OCI-LY3 (cell line): ENCODE data around the gene NCBP1.

Experiments used
- H2AFZ ChIP-seq: fragments of 200-600, 300-600 bp; shearing (Covaris generic); 2 replicates; pipeline ENCODE4 v1.6.0; 2014; ENCODE audit warnings: antibody characterized with exemption, low read depth, low read length
- H3K27ac ChIP-seq: fragments of 200-600, 300-600 bp; sonication (generic); 2 replicates; pipeline ENCODE4 v1.5.1; 2014; ENCODE audit warnings: mild to moderate bottlenecking, low read length, moderate library complexity, mixed read lengths
- H3K27me3 ChIP-seq: fragments of 200-600, 300-600 bp; sonication (generic); 2 replicates; pipeline ENCODE4 v1.6.1; 2014; ENCODE audit warnings: low read depth, low read length, mixed read lengths
- H3K36me3 ChIP-seq: fragments of 200-600, 300-600 bp; sonication (generic); replicated peaks from 2 replicates; pipeline ENCODE3; 2014; ENCODE audit warnings: low read depth, low read length, mixed read lengths
- H3K4me1 ChIP-seq: fragments of 300-600, 200-600 bp; sonication (generic); 2 replicates; pipeline ENCODE4 v1.6.1; 2014; ENCODE audit warnings: low read length, mixed read lengths
- H3K4me2 ChIP-seq: fragments of 200-600, 300-600 bp; sonication (generic); 2 replicates; pipeline ENCODE4 v1.6.1; 2014; ENCODE audit warnings: low read length, mixed read lengths
- H3K4me3 ChIP-seq: fragments of 300-600, 200-600 bp; sonication (generic); 2 replicates; pipeline ENCODE4 v1.5.1; 2014; ENCODE audit warnings: antibody characterized with exemption, mild to moderate bottlenecking, low read length, moderate library complexity
- H3K79me2 ChIP-seq: fragments of 300-600, 200-600 bp; shearing (Covaris generic); 2 replicates; pipeline ENCODE4 v1.6.1; 2014; ENCODE audit warnings: mild to moderate bottlenecking, low read length, mixed read lengths
- H3K9ac ChIP-seq: fragments of 300-600, 200-600 bp; shearing (Covaris generic); 2 replicates; pipeline ENCODE4 v1.6.0; 2014; ENCODE audit warnings: mild to moderate bottlenecking, low read length, moderate library complexity
- H3K9me3 ChIP-seq: fragments of 200-600, 300-600 bp; shearing (Covaris generic); 2 replicates; pipeline ENCODE4 v1.6.1; 2014; ENCODE audit warnings: low read length, mixed read lengths; ENCODE audit not compliant: insufficient read depth
- H4K20me1 ChIP-seq: fragments of 200-600, 300-600 bp; sonication (generic); 2 replicates; pipeline ENCODE4 v1.6.1; 2016; ENCODE audit warnings: low read length, mixed read lengths; ENCODE audit not compliant: insufficient read depth
- CTCF ChIP-seq: fragments of 200-600, 300-600 bp; sonication (generic); IDR thresholded peaks from 2 replicates; pipeline ENCODE4 v1.5.1; 2014; ENCODE audit warnings: antibody characterized with exemption, low read length, low read depth
- EZH2phosphoT487 ChIP-seq: fragments of 200-600 bp; shearing (Covaris generic); IDR thresholded peaks from 2 replicates; pipeline ENCODE4 v1.6.1; 2018; ENCODE audit warnings: antibody characterized with exemption, mixed run types, low read depth

The NCBP1 gene

DNA sequence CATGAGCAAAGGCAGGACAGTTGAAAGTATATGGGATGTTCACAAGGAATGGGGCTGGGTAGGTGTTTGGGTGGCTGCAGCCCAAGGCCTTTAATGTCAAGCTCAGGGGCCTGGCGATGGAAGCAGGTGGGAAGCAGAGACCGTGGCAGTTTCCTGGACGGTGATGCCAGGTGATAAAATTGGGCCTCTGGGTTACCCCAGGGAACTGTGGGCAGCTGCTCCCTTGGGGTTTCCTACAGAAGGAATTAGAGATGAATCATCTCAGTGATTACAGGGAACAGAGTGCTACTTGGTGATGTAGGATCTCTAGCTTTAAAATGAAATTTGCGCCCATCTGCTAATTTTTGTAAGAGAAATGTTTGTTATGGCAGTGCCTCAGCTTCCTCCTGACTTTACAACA is 39.7 kb upstream of the NCBP1 start:
- H3K4me2 ChIP-seq, result no peak overlapping the region
- no peaks in the 10 kb centered on the region for H3K79me2 ChIP-seq
- H3K27me3 ChIP-seq, result no peaks in the 10 kb centered on the region
- H3K4me3 ChIP-seq, result no peak overlapping the region
- H3K9ac ChIP-seq, result no peak overlapping the region
- H3K9me3 ChIP-seq, result no peaks in the 10 kb centered on the region
- H3K4me1 ChIP-seq, result peaks cover 9% of the 10 kb centered on the region
- no peak overlapping the region for H2AFZ ChIP-seq
- H4K20me1 ChIP-seq, result no peaks in the 10 kb centered on the region
- TF ChIP-seq EZH2phosphoT487, result no peak
- TF ChIP-seq CTCF, result no peak
- no peaks in the 10 kb centered on the region for H3K36me3 ChIP-seq
- H3K27ac ChIP-seq, result no peak overlapping the region

DNA sequence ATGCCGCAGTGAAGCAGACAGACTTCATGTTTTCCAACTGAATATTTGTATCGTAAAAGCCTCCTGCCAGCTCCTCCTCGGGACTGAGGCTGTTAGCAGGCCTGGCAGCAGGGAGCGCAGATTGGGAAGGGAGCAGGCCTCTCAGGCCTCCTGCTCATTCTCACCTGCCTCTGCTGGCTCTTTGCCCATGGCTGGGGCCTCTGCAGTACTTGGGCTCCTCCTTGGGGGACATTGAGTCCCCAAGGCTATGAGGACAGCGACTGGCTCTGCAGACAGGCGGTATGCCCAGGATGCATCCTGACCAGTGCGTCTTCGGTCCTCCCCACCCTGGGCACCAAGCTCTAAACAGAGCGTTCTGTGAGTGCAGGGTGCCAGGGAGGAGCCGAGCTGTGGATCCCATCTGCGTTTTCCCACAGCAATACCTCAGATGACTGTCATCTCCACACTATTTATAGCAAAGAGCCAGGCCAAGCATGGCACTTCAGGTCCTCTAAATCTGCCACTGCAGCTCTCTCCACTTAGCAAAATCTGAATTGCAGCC is 39.2 kb upstream of the NCBP1 start:
- Histone ChIP-seq H2AFZ (no peak overlapping the region), H3K27ac (no peak overlapping the region), H3K4me2 (no peak overlapping the region), H3K79me2 (no peaks in the 10 kb centered on the region), H4K20me1 (no peaks in the 10 kb centered on the region), H3K36me3 (no peaks in the 10 kb centered on the region), H3K27me3 (no peaks in the 10 kb centered on the region), H3K9me3 (no peaks in the 10 kb centered on the region), H3K4me1 (peaks cover 9% of the 10 kb centered on the region), H3K4me3 (no peak overlapping the region), H3K9ac (no peak overlapping the region)
- TF ChIP-seq CTCF, result no peak
- no peak for TF ChIP-seq EZH2phosphoT487

- Histone ChIP-seq H4K20me1 (no peaks in the 10 kb centered on the region), H3K36me3 (peaks cover 9% of the 10 kb centered on the region), H3K9me3 (no peaks in the 10 kb centered on the region), H3K27ac (no peak overlapping the region), H2AFZ (no peak overlapping the region), H3K4me1 (peaks cover 3% of the 10 kb centered on the region; the same call in 1 of the 2 replicates), H3K27me3 (no peaks in the 10 kb centered on the region), H3K4me3 (no peak overlapping the region), H3K79me2 (no peaks in the 10 kb centered on the region), H3K9ac (no peak overlapping the region), H3K4me2 (no peak overlapping the region)
- TF ChIP-seq EZH2phosphoT487 (no peak), CTCF (no peak)
Measured at GRCh38 chr9:97596906-97597305, 36.7 kb upstream of the NCBP1 start.

DNA sequence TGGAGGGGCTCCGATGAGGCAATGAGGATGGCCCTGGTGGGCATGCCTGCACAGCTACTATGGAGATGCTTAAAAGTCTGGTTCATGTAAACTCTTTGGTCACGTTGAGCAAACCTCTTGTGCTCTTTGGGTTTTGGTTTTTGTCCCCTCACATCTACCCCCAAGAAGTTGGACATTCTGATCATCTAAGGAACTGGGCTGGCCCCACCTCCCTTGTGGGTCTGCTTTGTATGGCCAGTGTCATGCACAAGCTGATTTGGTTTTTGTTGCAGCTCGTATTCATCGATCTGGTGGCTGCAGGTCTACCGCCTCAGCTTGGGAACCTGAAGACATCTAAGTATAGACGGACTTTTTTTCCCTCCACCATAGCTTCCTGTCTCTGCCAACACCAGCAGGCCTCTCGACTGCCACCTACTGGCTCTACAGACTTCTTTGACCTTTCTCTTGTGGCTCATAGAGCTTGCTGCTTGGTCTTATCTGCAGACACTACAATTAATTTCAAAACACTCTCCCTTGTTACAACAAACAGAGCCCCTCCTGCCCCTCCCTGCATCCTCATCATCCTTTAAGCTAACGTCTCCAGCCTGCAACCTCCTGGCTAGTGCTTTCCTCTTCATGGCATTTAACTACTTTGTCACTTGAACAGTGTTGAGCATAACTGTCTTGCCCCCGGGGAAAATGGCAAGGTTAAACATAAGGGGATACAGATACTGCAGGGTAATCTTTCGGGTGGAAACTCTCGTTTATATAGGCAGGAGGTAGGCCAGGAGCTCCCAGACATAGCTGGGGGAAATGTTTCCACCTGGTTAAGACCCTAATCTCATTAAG is 34.9 kb upstream of the NCBP1 start:
- peak overlapping the region; percentile 49 for H3K4me3 ChIP-seq

More for the DNA sequence above, 34.9 kb upstream of the NCBP1 start:
- H3K27ac ChIP-seq, result no peak overlapping the region
- H3K79me2 ChIP-seq, result no peaks in the 10 kb centered on the region
- H3K36me3 ChIP-seq, result peaks cover 16% of the 10 kb centered on the region
- H3K9me3 ChIP-seq, result no peaks in the 10 kb centered on the region
- peak overlapping the region; percentile 68; the same call in 1 of the 2 replicates for H2AFZ ChIP-seq
- peak overlapping the region; percentile 23; the same call in 1 of the 2 replicates for H3K9ac ChIP-seq
- peak overlapping the region; percentile 64 for H3K4me2 ChIP-seq
- peak; percentile 81 for TF ChIP-seq CTCF
- no peak for TF ChIP-seq EZH2phosphoT487
- no peaks in the 10 kb centered on the region for H3K27me3 ChIP-seq
- peaks cover 3% of the 10 kb centered on the region; the same call in 1 of the 2 replicates for H3K4me1 ChIP-seq
- H4K20me1 ChIP-seq, result no peaks in the 10 kb centered on the region
